A673 (cell line): ENCODE data around the gene IRS1. TPM values are rescaled to one million over a fixed set of nuclear protein-coding genes. Genes with fewer than 3 reads are reported as not detected.

Experiments
- BruUV-seq: library from RNA; stranded (reverse); fragments of 400-500 nt; replicated peaks from 2 replicates; lab custom pipeline; 2021; lab: Mats Ljungman, UMichigan
- CTCF ChIA-PET: fragments of 300-600 bp; sonication (Branson Sonifier 250); formaldehyde crosslinking; loops from one replicate; lab custom pipeline; 2022; ENCODE audit warnings: antibody characterized with exemption; lab: Charles Lee
- POLR2A ChIA-PET: fragments of 300-600 bp; sonication (Branson Sonifier 250); formaldehyde crosslinking; loops from one replicate; lab custom pipeline; 2022; ENCODE audit warnings: antibody characterized with exemption; ENCODE audit not compliant: low non-redundant PET; lab: Charles Lee
- DNase-seq: peaks from one replicate; pipeline ENCODE4 v3.0.0-alpha.2; 2015; ENCODE audit warnings: low spot score
- H3K27ac ChIP-seq: fragments of 200-600 bp; sonication (generic); 2 replicates; pipeline ENCODE4 v1.5.1; 2016; ENCODE audit warnings: mixed run types, low read depth, mild to moderate bottlenecking, mixed read lengths, antibody characterized with exemption, low read length; ENCODE audit not compliant: poor library complexity, severe bottlenecking
- H3K27me3 ChIP-seq: fragments of 200-600 bp; sonication (generic); replicated peaks from 2 replicates; pipeline ENCODE4 v1.6.1; 2017; ENCODE audit warnings: mixed run types, low read depth, mild to moderate bottlenecking, mixed read lengths, antibody characterized with exemption, low read length; ENCODE audit not compliant: insufficient read depth, poor library complexity
- H3K36me3 ChIP-seq: fragments of 200-600 bp; sonication (generic); 2 replicates; pipeline ENCODE4 v1.6.1; 2016; ENCODE audit warnings: mixed run types, mild to moderate bottlenecking, mixed read lengths, antibody characterized with exemption, low read length; ENCODE audit not compliant: insufficient read depth, poor library complexity, severe bottlenecking
- H3K4me1 ChIP-seq: fragments of 200-600 bp; sonication (generic); 2 replicates; pipeline ENCODE4 v1.6.1; 2017; ENCODE audit warnings: mixed run types, mild to moderate bottlenecking, mixed read lengths, antibody characterized with exemption, low read length; ENCODE audit not compliant: insufficient read depth, poor library complexity, severe bottlenecking
- H3K4me3 ChIP-seq: fragments of 200-600 bp; sonication (generic); 2 replicates; pipeline ENCODE4 v1.5.1; 2016; ENCODE audit warnings: low read depth, mixed run types, mild to moderate bottlenecking, mixed read lengths, low read length; ENCODE audit not compliant: poor library complexity, severe bottlenecking
- H3K9me3 ChIP-seq: fragments of 200-600 bp; sonication (generic); 2 replicates; pipeline ENCODE4 v1.6.1; 2016; ENCODE audit warnings: mixed run types, low read depth, mild to moderate bottlenecking, mixed read lengths, antibody characterized with exemption, low read length; ENCODE audit not compliant: poor library complexity, severe bottlenecking
- CTCF ChIP-seq: fragments of 300-800, 200-600 bp; sonication (generic); conservative IDR thresholded peaks from 2 replicates; pipeline ENCODE4 v1.5.1; 2017; ENCODE audit warnings: low read depth, mild to moderate bottlenecking, antibody characterized with exemption, low read length, moderate library complexity, mixed read lengths
- EZH2 ChIP-seq: fragments of 200-600 bp; sonication (generic); IDR thresholded peaks from 2 replicates; pipeline ENCODE4 v1.6.1; 2017; ENCODE audit warnings: borderline replicate concordance, low read depth, mild to moderate bottlenecking, mixed read lengths, antibody characterized with exemption, low read length; ENCODE audit not compliant: poor library complexity, severe bottlenecking
- intact Hi-C: fragments of 100-400 bp; cut with micrococcal nuclease; formaldehyde crosslinking; loops from one replicate; pipeline ENCODE4 v1.10.0; 2022; ENCODE audit not compliant: unreplicated experiment
- total RNA-seq: library from RNA; stranded (reverse); gene quantifications from 2 replicates; pipeline ENCODE4 v1.2.3, GENCODE V29; 2021

The IRS1 gene
- total RNA-seq, 1 experiment from 2014 or later, result 29.3 TPM

- Histone ChIP-seq H3K4me1 (peaks cover 23% of the 10 kb centered on the region), H3K4me3 (no peak overlapping the region), H3K27me3 (no peaks in the 10 kb centered on the region), H3K27ac (no peak overlapping the region), H3K36me3 (peaks cover 4% of the 10 kb centered on the region), H3K9me3 (no peaks in the 10 kb centered on the region)
- ChIA-PET POLR2A (no interaction called here), CTCF (no interaction called here)
- DNase-seq, result no peak
- BruUV-seq, result no TSS peak
- intact Hi-C loops, result no loop called here
- no peak for TF ChIP-seq CTCF
- TF ChIP-seq EZH2, result no peak
These were observed 60.6 kb downstream of the IRS1 start for GRCh38 chr2:226738821-226739544.

GRCh38 chr2:226738191-226738820 lies 61.3 kb downstream of the IRS1 start:
- intact Hi-C loops, result no loop called here
- no peak overlapping the region for H3K27ac ChIP-seq
- H3K9me3 ChIP-seq, result no peaks in the 10 kb centered on the region
- H3K27me3 ChIP-seq, result no peaks in the 10 kb centered on the region
- H3K4me3 ChIP-seq, result no peak overlapping the region
- DNase-seq, result no peak
- TF ChIP-seq CTCF (no peak), EZH2 (no peak)
- CTCF ChIA-PET, result no interaction called here
- peaks cover 23% of the 10 kb centered on the region for H3K4me1 ChIP-seq
- POLR2A ChIA-PET, result no interaction called here
- no TSS peak for BruUV-seq
- H3K36me3 ChIP-seq, result peaks cover 4% of the 10 kb centered on the region

DNA sequence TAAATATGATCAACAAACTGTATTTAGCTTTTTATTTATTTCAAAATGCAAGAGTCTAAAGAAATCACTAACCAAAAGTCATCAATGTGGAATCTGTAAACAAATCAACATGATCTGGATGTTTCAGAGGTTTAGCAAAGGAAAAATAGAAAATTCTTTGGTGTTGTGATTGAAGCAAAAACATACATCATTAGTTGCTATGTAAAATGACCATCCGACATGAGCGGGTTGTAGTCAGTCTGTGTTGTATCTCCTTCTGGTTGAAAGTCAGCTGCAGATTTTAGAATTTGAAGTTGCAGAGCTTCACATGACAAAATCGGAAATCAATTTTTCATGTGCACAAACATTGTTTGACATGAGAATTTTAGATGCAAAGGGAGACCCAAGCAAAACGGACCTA lies 63.2 kb downstream of the IRS1 start:
- no peaks in the 10 kb centered on the region for H3K9me3 ChIP-seq
- H3K27ac ChIP-seq, result no peak overlapping the region
- no peak for TF ChIP-seq CTCF
- TF ChIP-seq EZH2, result no peak
- intact Hi-C loops, result no loop called here
- peaks cover 4% of the 10 kb centered on the region for H3K36me3 ChIP-seq
- H3K4me3 ChIP-seq, result no peak overlapping the region
- DNase-seq, result no peak
- no TSS peak for BruUV-seq
- ChIA-PET POLR2A (interaction anchor here (0.7 kb wide), 1 partner anchor 1071 kb away, joined by 5 read pairs; no protein-coding TSS in a partner anchor), CTCF (no interaction called here)
- no peaks in the 10 kb centered on the region for H3K27me3 ChIP-seq
- peaks cover 18% of the 10 kb centered on the region for H3K4me1 ChIP-seq
